Lower leg skin (tissue), 3 donors: ENCODE measurements around the gene MYB.

Source experiments
- POLR2A ChIP-seq, 2 donors: fragments of 450-650 bp; IDR thresholded peaks; one replicate each; pipeline ENCODE4 v1.6.1; 2016 to 2017; ENCODE audit warnings: antibody characterized with exemption in 2 of 2, mild to moderate bottlenecking in 1 of 2, moderate library complexity in 1 of 2
- TF ChIP-seq, protein P1 (sequence below), 3 donors: fragments of 450-650 bp; IDR thresholded peaks; one replicate each; pipeline ENCODE4 v1.5.1; 2016; ENCODE audit warnings: antibody characterized with exemption in 3 of 3, mild to moderate bottlenecking in 3 of 3, moderate library complexity in 2 of 3

DNA sequence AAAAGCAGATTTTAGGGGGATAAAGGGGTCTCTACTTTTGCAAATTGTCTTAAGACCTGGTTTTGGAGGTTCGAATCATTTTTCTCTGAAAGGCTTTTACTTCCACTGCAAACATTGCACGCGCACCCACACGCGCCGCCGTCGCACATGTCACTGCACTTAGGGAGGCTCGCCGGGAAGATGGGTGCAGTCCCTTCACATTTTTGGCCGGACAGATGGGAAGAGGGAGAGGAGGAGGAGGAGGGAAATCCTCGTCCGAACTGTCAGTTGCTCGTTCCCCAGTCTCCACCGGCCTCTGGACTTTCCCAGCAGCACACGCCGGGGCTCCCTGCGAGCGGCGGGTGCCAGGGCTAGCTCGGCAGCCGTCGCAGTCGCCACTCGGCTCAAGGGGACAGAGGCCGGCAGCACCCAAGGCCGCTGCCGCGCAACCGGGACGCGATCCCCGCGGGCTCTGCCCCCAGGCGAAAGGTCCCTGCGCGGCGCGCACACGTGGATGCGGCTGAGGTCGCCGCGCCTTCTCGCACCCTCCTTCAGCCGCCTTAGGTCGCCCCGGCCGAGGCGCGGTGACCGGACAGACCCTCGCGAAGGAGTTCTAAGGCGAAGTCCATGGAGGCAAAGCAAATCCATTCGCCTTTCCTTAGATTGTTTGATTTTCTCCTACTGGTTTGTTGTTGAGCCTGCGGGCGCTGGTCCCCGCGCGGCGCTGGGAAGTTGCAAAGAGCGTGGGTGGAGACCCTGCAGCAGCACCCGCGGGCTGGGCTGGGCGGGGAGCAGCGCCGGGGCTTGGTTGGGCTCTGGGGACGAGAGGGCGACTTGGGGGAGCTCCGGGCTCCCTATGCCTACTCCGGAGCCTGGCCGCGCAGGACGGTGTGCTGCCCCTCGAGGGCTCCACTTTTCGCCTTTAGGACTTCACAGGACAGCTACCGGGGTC is 1.2 kb downstream of the MYB start:
- no peak for TF ChIP-seq POLR2A (IDR thresholded peaks at IDR 0.05)
- TF ChIP-seq, protein P1, sequence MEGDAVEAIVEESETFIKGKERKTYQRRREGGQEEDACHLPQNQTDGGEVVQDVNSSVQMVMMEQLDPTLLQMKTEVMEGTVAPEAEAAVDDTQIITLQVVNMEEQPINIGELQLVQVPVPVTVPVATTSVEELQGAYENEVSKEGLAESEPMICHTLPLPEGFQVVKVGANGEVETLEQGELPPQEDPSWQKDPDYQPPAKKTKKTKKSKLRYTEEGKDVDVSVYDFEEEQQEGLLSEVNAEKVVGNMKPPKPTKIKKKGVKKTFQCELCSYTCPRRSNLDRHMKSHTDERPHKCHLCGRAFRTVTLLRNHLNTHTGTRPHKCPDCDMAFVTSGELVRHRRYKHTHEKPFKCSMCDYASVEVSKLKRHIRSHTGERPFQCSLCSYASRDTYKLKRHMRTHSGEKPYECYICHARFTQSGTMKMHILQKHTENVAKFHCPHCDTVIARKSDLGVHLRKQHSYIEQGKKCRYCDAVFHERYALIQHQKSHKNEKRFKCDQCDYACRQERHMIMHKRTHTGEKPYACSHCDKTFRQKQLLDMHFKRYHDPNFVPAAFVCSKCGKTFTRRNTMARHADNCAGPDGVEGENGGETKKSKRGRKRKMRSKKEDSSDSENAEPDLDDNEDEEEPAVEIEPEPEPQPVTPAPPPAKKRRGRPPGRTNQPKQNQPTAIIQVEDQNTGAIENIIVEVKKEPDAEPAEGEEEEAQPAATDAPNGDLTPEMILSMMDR (IDR thresholded peaks at IDR 0.05), result no peak
